Bone marrow (tissue), 2 donors: ENCODE measurements around the gene HSH2D.
"Not testable (repeated sequence)": the region's sequence is repeated elsewhere in the genome, so short reads cannot be mapped to it uniquely, and the experiment has no call there.

ENCODE experiments used
- DNase-seq, 2 donors: peaks; one replicate each; lab custom pipeline; 2025; lab: John Stamatoyannopoulos, UW

HSH2D gene, protein sequence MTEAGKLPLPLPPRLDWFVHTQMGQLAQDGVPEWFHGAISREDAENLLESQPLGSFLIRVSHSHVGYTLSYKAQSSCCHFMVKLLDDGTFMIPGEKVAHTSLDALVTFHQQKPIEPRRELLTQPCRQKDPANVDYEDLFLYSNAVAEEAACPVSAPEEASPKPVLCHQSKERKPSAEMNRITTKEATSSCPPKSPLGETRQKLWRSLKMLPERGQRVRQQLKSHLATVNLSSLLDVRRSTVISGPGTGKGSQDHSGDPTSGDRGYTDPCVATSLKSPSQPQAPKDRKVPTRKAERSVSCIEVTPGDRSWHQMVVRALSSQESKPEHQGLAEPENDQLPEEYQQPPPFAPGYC

DNA sequence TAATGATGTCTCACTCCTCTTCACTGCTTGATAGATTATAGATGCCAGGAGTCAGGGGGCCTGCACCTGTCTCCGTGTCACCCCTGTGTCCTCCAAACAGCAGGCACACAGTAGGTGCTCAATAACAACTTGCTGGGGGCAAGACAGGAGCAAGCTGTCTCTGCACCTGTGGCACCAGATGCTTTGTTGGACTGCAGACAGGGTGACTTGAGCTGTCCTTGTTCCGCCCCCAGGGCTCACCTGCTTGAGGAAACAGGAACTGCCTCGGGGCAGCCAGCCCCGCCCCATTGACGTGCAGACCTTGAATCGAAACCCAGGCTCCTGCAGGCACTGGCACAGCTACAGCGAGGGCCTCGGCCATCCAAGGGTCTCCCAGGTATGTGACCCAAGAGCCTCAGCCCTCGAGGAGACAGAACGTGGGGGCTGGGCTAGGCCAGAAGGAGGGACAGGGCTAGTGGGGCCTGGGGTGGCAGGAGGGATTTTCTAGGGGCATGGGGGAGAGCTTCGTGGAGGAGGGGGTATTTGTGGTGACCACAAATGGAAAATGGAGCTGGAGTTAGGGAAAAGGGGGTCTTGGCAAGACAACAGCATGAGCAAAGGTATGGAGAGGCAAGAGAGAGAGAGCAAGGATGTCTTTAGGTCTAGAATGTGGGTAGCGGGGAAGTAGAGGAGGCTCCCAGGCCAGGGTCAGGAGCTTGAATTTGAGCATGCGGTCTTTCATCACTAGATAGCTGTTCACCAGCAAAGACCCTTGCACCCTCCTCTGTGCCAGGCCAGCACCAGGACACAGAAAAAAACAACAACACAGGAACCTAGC lies at the start of gene HSH2D:
Gene HSH2D (plus strand): TSS at position 287 of the 817 bp plus-strand sequence. CDS start 5,066 bp downstream, outside the sequence.
- peak in 1 of 2 donors; percentile 30 for DNase-seq

DNA sequence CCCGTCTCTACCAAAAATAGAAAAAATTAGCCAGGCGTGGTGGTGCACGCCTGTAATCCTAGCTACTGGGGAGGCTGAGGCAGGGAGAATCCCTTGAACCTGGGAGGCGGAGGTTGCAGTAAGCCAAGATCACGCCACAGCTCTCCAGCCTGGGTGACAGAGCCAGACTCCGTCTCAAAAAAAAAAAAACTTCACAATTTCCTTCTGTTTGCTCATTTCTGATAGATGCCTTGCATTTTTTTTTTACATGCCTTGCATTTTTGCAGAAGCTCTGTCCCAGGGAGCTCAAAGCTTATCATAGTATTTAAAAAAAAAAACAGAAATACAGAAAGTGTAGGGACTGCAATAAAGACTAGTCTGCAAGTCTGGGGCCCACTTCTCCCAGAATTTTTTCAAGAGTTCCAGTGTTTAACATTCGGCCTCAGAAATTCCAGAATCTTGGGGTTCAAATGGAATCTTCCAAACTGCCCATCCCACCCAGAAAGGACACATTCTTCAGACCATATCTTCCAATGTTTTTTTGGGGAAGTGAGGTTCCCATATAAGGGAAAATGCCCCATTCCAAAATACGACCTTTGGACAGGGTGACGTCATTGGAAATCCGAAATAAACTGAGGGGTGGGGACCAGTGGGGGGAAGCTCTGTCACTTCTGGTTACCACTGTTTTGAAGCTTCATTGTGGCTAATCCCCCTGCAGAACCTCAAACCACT lies 49.0 kb upstream of the HSH2D start:
- DNase-seq: no peak

DNA sequence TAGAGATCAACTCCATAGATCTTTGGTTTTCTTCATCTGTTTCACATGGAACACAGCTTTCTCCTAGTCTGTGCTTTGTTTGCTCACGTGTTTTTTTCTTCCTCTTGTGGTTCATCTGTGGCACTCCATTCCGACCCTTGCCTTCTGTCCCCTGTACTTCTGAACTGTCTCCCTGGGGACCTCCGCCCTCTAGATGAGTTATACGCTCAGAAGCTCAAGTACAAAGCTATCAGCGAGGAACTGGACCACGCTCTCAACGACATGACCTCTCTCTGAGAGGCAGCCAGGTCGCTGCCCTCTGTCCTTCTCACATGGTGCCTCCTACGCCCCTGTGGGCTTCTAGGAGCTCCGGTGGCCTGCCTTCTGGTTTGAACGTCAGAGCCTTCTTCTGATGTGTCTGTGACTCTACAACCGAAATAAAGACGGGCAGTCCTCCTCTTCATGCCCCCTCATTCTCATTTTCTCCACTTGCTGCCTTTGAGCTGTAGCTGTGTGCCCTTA lies 48.4 kb upstream of the HSH2D start:
- no peak for DNase-seq

DNA sequence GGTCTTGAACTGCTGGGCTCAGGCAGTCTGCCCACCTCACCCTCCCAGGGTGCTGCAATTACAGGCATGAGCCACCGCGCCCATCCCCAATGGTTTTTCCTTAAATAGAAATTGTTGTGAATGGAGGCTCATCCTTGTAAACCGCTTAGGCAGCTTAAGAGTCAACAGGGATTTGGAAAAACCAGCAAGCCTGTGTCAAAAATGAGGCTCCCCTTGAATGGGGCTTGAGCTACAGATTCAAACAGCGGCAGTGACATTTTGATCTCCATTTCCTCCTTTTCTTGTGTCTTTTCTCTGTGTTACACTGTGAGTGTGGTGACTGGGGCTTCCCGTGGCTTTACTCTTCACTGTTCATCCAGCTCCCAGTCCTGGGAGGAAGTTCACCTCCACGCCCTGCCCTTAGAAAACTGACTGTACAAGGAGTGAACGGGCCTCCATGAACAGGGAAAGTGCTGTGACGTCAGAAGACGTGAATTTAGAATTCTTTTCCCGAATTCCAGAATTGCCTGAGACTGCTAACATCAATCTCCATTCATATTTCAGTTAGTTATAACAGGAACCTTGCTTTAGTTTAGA lies 47.1 kb upstream of the HSH2D start:
- DNase-seq: no peak

DNA sequence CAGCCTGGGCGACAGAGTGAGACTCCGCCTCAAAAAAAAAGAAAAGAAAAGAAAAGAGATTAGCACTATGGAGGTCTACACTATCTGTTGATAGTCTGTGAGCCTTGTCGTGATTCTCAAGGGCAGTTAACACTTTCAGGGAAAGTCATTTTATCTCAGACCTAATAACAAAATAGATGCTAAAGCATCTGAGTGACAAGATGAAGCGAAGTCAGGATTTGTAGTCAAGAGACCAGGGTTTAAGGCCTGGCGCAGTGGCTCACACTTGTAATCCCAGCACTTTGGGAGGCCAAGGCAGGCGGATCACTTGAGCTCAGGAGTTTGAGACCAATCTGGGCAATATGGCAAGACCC lies 45.1 kb upstream of the HSH2D start:
- DNase-seq: no peak

DNA sequence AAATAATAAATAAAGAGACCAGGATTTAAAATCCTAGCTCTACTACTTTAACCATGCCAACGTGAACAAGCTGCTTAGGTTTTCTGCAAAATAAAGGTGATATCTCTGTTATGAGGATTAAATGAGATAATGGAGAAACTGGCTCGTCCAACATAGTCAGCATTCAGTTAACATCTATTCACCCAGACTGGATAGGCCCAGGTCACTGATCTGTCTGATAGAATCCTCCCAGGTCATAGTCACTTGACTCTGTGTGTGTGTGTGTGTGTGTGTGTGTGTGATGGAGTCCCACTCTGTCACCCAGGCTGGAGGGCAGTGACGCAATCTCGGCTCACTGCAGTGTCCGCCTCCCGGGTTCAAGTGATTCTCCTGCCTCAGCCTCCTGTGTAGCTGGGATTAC lies 44.7 kb upstream of the HSH2D start:
- no peak for DNase-seq

DNA sequence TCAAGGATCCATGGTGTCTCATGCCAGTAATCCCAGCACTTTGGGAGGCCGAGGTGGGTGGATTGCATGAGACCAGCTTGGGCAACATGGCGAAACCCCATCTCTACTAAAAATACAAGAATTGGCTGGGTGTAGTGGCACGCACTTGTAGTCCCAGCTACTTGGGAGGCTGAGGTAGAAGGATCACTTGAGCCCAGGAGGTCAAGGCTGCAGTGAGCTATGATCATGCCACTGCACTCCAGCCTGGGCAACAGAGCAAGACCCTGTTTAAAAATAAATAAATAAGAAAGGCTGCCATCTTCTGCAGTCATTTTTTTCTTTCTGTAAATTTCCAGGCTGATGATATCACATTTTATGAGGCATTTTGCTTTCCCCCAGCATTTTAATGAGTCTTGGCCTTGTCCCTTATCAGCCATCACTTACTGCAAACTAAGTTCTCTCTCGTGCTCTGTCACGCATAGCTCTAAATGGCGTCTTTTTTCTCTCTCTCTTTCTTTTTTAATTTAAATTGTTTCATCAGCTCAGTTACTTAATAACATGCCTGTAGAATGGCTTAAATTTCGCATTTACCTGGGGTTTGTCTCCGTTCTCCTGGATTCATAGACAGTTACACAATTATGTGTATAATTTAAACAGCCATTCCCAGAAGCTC lies 44.0 kb upstream of the HSH2D start:
- DNase-seq: not testable (repeated sequence)

DNA sequence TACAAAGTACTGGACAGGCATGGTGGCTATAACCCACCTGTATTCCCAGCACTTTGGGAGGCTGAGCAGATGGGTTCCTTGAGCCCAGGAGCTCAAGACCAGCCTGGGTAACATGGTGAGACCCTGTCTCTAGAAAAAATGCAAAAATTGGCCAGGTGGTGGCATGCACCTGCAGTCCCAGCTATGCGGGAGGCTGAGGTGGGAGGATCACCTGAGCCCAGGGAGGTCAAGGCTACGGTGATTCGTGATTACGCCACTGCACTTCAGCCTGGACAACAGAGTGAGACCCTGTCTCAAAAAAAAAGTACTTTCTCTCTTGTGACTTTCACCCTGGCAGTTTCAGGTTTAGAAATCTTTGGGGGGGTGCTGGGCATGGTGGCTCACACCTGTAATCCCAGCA lies 43.0 kb upstream of the HSH2D start:
- DNase-seq: no peak

DNA sequence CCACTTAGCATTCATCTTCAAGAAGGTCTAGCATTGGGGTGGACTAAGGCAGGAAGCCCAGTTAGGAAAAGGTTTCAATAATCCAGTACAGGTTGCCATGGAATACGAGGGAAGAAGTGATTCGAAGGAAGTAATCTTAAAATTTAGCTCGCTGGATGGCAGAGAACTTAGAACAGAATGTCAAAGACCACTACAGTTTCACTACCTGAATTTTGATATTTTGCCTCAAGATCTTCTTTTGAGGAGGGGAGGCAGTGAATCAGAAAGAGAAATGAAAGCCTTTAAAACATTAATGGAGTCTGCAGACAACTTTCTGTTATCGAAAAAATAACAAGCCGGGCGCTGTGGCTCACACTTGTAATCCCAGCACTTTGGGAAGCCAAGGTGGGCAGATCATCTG lies 38.8 kb upstream of the HSH2D start:
- no peak for DNase-seq

DNA sequence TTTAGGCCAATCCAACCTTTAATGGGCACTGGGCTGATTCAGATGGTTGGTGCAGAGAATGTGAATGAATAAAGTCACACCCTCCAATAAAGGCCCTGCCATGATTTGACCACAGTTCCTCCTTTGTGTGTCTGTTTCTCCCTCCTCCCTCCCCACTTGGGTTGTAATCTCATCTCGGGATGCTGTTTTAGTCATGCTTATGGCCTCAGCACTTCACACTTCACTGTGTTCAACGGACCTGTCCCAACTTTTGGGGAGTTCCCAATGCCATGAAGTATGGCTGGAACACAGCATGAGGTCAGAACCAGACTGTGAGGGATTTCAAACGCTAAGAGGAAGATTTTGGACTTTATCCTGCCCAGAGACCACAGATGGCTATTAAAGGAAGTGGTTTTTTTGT lies 37.4 kb upstream of the HSH2D start:
- no peak for DNase-seq

DNA sequence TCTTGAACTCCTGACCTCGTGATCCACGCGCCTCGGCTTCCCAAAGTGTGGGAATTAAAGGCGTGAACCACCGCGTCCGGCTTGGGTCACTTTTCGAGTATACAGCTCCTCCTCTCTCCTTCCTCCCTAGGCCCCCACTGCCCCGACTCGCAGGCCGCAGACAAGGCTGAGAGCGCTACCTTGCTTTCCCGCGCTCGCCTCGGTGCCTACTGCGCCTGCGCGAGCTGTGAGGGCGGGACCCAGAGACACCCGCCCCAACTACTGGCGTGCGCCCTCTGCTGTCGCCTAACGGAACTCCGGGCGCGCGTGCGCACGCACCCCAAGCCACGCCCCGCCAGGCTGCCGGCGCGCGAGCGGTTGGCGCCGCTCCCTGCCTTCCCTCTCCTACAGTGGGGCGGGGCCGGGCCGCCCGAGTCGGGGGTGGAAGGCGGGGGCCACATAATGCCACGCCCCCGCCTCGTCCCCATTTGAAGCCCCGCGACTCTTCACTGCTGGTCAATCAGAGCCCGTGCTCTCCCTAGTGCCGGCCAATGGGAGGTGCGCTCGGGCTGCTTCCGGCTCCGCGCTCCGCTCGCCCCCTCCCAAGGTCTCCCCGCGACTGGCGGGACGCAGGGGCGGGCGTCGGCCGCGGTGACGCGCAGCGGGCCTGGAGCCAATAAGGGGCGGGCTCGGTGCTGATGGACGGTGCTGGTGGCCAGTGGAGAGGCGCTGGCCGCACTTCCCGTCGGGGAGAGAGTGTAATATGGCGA lies 32.2 kb upstream of the HSH2D start, which contains the start of gene RAB8A:
Gene RAB8A (plus strand): TSS at position 730 of the 749 bp plus-strand sequence. CDS start 13 bp downstream, at position 743.
- peak; percentile 95 to 99 for DNase-seq

DNA sequence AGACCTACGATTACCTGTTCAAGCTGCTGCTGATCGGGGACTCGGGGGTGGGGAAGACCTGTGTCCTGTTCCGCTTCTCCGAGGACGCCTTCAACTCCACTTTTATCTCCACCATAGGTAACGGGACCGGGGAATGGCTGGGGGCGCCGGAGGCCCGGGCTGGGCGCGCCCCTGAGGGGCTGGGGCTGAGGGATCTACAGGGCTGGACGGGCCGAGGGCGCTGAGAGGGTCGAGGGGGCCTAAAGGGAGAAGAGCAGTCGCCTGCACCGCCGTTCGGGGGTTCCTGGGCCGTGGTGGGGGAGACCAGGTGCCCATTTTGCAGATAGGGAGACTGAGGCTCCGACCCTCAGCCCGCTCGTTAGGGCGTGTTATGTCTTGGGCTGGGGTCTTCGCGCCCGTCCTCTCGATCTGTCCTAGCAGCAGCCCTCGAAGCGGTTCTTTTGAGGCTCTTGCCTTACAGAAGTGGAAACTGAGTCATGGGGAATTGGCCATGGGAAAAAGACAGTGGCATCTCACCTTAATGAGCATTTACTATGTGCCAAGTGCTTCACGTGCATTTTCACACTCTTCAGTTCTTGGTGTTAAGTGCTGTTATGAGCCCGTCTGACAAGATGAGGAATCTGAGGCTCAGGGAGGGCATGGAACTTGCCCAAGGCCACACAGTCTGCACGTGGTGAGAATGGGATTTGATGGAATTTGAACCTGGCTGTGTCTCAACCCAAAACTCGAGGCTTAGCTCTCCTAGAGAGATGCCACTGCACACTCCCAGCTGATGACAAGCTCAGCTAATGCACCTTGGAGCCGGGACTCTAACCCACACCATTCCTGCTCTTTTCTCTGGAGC lies 31.4 kb upstream of the HSH2D start:
- no peak for DNase-seq

DNA sequence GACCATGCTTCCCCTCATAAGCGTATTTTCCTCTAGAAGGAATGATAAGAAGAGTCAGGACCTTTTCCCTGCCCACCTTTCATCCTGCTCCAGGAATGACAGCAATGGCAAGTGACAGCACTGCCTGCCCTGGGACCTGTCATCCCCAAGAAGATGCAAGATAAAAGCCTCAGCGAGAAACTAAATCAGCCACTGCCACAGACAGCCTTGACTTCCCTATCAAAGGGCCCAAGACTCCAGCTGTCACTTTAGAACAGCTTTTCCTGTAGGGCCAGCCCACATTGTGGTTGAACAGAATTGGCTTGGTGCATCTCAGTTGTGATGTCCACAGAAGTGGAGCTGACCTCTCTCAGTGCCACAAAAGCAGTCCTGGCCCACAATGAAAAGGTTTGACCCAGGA lies 30.7 kb upstream of the HSH2D start:
- DNase-seq: no peak

DNA sequence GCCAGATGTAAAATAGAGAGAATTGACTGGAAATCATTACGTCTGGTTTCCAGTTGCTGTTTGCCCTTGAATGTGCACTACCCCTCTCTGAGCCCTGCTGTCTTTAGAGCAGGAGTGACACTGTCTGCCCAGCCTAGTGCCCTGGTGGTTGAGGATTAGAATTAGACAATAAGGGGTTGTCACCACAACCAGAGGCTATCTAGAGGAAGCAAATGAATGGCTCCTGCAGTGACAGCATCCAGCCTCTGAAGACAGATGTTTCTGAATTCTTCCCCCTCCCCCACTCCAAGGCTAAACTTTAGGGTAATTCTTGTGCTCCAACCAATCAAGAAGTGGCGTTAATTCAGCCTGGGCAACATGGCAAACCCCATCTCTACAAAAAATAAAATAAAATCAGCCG lies 29.8 kb upstream of the HSH2D start:
- DNase-seq: no peak

DNA sequence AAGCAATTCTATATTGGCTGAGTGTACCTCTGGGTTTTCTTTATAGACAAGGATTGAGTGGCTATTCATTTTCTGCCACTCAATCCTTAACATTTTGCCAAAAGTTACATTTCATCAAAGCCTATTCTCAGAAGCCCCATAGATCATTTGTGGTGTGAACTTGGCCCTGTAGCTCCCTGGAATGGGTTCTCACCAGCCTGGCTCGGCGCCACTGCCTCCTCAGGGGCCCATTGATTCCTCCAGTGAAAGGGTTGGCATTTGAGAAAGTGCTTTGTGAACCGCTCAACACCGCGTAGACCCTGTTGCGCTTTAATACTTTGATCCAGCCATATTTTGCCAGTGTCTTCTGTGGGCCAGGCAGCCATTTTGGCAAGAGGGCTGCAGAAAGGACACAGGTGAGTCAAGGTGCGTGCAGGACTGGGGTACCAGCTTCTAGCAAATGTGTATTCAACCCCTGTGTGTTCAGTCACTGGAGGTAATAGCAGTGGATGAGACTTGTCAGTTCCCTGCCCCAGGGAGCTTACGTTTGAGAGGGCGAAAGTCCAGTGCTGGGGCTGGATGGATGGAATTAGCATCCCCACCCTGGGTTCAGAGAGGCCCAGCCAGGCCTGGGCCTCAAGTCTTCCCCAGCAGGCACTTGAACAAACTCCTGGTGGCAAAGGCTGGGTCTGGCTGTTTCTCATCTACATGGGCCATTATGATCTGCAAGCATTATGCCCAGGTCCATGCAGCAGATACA lies 28.0 kb upstream of the HSH2D start:
- DNase-seq: no peak

DNA sequence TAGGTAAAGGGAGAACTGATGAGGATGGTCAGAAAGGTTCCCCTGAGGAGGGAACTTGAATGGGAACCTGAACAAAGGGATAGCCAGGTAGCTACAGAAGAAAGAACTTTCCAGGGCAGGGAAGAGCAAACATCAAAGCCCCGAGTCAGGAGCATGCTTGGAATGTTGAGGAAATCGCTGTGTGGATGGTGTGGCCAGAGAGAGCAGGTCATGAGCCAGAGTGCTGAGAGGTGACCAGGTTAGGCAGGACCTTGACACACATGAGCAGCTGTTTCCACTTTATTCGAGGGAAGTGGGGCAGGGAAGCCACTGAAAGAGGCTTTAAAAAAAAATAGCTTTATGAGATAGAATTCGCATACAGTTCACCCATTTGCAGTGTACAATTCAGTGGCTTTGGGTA lies 27.4 kb upstream of the HSH2D start:
- DNase-seq: no peak

DNA sequence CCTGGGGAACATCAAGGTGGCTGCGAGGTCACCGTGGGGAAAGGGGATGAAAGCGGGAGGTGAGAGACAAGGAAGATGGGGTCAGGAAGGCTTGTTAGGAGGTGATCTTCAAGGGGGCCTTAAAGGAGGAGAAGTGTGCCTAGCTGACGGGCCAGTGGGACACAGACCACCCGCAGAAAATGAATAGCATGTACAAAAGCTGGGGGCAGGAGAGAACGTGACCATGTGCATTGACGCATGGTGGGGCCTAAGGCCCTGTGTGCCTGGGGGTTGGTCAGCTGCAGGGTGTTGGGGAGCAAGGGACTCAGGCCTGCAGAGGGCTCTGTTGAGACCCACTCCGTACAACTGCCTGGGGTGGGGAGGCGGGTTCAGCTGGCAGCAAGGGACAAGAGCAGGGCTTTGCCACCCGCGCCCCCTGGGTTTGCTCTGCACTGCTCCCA lies 25.9 kb upstream of the HSH2D start:
- DNase-seq: no peak

DNA sequence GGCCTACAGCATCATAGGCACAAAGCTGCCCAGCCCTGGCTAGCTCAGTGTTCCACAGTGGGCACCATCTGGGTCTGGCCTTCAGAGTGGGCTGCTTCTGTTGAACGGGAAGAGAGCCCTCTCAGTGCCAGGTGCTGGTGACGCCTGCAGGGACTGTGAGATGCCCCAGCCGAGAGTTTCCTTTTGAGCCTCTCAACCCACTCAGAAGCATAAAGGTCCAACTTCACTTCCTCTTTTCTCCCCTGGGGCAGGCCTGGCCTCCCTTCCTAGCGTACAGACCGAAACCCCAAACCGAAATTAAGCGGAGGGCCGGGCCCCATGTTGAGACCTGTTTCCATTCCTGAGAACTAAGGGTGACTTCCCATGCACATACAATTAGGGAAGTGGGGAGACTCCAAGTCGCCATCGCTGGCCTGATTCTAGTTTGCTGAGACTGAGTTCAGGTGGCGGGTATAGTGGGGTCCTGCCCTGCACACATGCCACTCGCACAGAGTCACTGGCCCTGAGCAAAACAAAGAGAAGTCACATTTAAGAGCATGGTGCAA lies 24.9 kb upstream of the HSH2D start:
- peak; percentile 35 to 86 for DNase-seq
